OCI-LY1 (cell line): ENCODE data around the gene SLC11A1.

ENCODE experiments used
- CTCF ChIP-seq: fragments of 200-600 bp; sonication (generic), shearing (Covaris generic); IDR thresholded peaks from 2 replicates; pipeline ENCODE4 v1.5.1; 2017; ENCODE audit warnings: mild to moderate bottlenecking, antibody characterized with exemption, low read length, moderate library complexity, mixed read lengths
- EZH2 ChIP-seq: fragments of 200-600 bp; sonication (generic), shearing (Covaris generic); IDR thresholded peaks from 2 replicates; pipeline ENCODE4 v1.8.0; 2017; ENCODE audit warnings: borderline replicate concordance, mixed run types, mild to moderate bottlenecking, antibody characterized with exemption, low read length, moderate library complexity, mixed read lengths

- TF ChIP-seq CTCF, result no peak
- no peak for TF ChIP-seq EZH2
These were observed 17.9 kb upstream of the SLC11A1 start for GRCh38 chr2:218364196-218364595.
